ENCODE data around the gene KIAA1614.

GRCh38 chr1:180976732-180977357, 64.1 kb downstream of the KIAA1614 start:
- TF ChIP-seq EP300 (IDR thresholded peaks at IDR 0.05; ENCODE audit: borderline replicate concordance in 1 of 2, low read depth in 1 of 2, low read length in 1 of 2) (no peak), CTCF (IDR thresholded peaks at IDR 0.05) (no peak), TAF1 (IDR thresholded peaks at IDR 0.05; ENCODE audit: borderline replicate concordance, low read depth, low read length) (no peak), CHD2 (IDR thresholded peaks at IDR 0.05; ENCODE audit: low read length, partially characterized antibody) (no peak), POLR2AphosphoS5 (IDR thresholded peaks at IDR 0.05; ENCODE audit: low read depth, low read length) (no peak), GABPA (IDR thresholded peaks at IDR 0.05; ENCODE audit: low read depth) (no peak), ZBTB33 (IDR thresholded peaks at IDR 0.05; ENCODE audit: borderline replicate concordance, low read depth) (no peak), FOXM1 (IDR thresholded peaks at IDR 0.05; ENCODE audit: low read depth) (no peak), USF1 (IDR thresholded peaks at IDR 0.05; ENCODE audit: borderline replicate concordance, low read depth) (no peak), EZH2phosphoT487 (IDR thresholded peaks at IDR 0.05; ENCODE audit: borderline replicate concordance, low read depth) (no peak)
